Stimulated activated CD8-positive, alpha-beta memory T cell treated with anti-CD3 and anti-CD28 coated beads, Interleukin-4, amount 100 ng/mL, for 1 hour (primary cell): Measurements from ENCODE around the gene DCUN1D1.
"Not testable (repeated sequence)": the region's sequence is repeated elsewhere in the genome, so short reads cannot be mapped to it uniquely, and the experiment has no call there.

Source experiments
- DNase-seq, 2 donors: peaks; one replicate each; pipeline ENCODE4 v3.0.0-alpha.2; 2020; ENCODE audit warnings: low read depth in 2 of 2, low spot score in 1 of 2

Gene DCUN1D1

GRCh38 chr3:182980204-182981037 is at the start of gene DCUN1D1:
Gene DCUN1D1 (minus strand): TSS chr3:182980538. CDS start chr3:182980489, 49 bp downstream.
- peak; percentile 71 to 73 for DNase-seq

- DNase-seq, result no peak
These were observed 48.1 kb upstream of the DCUN1D1 start for GRCh38 chr3:183028416-183028815.

DNA sequence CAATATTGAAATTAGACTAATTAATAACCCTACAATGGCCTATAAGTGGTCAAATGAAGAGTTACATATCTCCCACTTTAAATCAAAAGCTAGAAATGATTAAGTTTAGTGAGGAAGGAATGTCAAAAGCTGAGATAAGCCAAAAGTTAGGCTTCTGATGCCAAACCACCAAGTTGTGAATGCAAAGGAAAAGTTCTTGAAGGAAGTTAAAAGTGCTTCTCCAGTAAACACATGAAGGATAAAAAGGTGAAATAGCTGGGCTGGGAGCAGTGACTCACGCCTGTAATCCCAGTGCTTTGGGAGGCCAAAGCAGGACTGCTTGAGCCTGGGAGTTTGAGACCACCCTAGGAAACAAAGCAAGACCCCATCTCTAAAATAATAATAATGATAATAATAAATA is 46.9 kb upstream of the DCUN1D1 start:
- DNase-seq, result no peak

DNA sequence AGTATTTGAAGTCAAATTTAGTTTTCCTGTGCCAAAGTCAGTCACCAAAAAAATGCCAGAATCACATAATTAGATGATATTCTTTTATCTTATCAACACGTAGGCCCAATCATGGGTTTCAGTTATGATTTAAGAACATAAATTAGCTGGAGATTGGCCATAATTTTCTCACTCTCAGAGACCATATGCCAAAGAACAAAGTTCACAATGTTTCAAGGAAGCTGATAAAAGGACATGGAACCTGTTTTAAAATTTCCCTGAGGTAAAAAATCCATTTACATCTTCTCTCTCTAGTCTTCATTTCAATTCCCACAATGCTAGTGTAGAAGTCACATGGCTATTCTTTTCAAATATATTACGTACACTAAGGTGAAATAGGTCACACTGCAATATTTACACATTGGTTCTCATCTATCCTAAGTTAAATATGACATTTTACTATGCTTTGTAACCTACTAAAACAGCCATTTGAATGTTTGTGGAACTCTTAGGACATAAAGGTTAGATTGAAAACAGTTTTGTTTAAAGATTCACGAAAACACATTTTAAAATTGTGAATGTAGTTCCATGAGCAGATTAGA is 42.7 kb upstream of the DCUN1D1 start:
- no peak for DNase-seq

DNA sequence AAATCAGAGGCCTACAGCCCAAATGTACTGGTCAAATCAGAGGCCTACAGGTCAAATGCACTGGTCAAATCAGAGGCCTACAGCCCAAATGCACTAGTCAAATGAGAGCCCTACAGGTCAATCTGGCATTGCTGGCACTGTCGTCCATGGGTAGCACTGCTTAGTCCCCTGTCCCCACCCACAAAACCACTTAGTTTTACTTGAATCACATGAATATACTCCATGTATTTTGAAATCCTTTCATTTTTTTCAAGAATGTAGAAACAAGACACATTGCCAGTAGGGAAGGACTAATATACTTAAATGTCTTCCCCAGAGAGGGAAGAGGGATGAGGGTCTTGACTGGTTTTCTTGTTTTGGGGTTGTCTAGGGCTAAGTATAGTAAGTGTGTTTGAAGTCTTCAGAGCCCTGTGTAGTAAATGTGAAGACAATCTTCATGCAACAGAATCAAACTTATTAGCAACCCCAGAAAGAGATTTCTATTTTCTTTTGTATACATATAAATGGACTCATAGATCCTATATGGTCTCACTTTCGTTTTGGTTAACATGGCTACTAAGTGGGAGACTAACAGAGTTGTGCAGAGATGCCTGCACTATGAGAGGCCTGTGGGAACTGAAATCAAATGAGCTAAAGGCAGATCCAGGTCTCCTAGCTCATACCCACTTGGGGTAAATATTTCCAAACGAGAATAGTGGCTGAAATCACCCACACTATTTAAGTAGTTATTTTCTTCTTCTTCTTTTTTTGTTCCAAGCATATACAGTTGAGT is 38.3 kb upstream of the DCUN1D1 start:
- no peak for DNase-seq

DNA sequence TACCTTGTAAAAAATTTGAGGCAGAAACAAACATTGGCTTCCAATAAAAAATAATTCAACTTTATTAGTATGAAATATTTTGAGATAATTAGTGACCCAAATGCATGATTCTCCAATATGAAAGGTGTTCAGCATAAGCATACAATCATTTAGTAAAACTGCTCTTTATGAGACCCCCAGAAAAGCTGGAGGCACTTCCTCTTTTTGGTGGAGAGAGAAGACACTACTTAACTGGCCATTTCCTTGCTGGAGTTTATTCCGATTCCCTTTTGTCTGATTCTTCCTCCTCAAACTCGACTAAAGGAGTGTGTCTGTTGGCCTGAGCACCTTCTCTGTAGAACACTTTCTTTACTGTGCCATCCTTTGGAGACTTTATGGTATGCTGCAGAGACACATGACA is 34.8 kb upstream of the DCUN1D1 start:
- no peak for DNase-seq

DNA sequence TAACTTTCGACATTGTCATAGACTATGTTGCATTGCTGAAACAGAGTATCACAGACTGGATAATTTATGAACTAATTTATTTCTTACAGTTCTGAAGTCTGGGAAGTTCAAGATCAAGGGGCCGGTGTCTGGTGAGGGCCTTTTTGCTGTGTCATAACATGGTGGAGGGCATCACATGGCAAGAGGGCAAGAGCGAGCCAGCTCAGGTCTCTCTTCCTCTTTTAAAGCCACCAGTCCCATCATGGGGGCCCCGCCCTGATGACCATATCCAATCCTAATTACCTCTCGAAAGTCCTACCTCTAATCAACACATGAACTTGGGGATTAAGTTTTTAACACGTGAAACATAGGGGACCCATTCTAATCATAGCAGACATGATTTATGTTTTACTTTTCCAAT is 33.5 kb upstream of the DCUN1D1 start:
- DNase-seq, result no peak

GRCh38 chr3:183013074-183013473 is 32.7 kb upstream of the DCUN1D1 start:
- DNase-seq, result no peak

GRCh38 chr3:183008800-183009199 is 28.5 kb upstream of the DCUN1D1 start:
- DNase-seq, result no peak

GRCh38 chr3:183008303-183008702 is 28.0 kb upstream of the DCUN1D1 start:
- no peak for DNase-seq

- no peak for DNase-seq
These were observed 26.2 kb upstream of the DCUN1D1 start for GRCh38 chr3:183006396-183007002.

DNA sequence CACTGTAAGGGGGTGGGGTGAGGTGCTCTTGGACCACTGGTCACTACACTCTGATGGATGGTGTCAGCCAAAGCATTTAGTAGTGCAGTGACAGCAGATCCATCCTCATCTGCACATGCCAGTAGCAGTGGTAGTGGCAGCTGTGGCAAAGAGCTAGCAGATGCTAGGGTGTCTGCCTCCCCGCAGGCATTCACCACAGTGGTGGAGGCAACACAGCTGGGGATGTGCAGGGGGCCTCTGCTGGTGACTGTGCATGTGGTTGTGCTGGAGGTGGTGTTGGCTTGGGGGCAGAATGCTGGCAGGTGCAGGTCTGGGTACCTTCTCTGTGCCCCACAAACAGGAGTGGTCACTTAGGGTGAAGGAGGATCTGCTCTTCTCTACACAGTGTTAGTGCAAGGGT is 19.4 kb upstream of the DCUN1D1 start:
- DNase-seq, result no peak

DNA sequence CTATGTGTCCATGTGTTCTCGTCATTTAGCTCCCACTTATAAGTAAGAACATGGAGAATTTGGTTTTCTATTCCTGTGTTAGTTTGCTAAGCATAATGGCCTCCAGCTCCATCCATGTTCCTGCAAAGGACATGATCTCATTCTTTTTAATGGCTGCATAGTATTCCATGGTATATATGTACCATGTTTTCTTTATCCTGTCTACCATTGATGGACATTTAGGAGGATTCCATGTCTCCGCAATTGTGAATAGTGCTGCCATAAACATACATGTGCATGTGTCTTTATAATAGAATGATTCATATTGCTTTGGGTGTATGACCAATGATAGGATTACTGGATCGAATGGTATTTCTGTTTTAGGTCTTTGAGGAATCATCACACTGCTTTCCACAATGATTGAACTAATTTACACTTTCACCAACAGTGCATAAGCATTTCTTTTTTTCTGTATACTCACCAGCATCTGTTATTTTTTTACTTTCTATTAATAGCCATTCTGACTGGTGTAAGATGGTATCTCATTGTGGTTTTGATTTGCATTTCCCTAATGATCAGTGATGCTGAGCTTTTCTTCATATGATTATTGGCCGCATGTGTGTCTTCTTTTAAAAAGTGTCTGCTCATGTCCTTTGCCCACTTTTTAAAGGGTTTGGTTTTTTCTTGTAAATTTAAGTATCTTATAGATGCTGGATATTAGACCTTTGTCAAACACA is 13.3 kb upstream of the DCUN1D1 start:
- not testable (repeated sequence) for DNase-seq

DNA sequence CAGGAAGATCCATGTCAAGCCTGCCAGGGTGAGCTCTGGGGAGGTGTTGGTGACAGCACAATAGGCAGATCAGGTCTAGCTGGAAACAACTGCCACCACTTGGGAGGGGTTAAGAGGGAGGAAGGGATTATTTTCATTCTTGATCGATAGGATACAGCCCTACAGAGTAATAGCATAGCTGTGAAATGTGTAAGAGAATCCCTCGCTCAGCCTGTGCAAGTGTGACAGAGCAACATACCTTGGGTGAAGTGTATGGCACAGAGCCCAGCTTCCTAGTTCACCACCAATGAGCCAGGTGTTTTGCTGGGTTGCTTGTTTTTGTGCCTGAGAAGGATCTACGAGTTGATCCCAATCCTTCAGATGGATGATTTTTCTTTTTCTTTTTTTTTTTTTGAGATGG is 9.2 kb upstream of the DCUN1D1 start:
- DNase-seq, result no peak

- DNase-seq, result no peak
These were observed 5.7 kb upstream of the DCUN1D1 start for GRCh38 chr3:182986021-182986420.

GRCh38 chr3:182983876-182984275 is 3.5 kb upstream of the DCUN1D1 start:
- no peak for DNase-seq

- DNase-seq, result no peak
These were observed 671 bp upstream of the DCUN1D1 start for GRCh38 chr3:182981038-182981380.

DNA sequence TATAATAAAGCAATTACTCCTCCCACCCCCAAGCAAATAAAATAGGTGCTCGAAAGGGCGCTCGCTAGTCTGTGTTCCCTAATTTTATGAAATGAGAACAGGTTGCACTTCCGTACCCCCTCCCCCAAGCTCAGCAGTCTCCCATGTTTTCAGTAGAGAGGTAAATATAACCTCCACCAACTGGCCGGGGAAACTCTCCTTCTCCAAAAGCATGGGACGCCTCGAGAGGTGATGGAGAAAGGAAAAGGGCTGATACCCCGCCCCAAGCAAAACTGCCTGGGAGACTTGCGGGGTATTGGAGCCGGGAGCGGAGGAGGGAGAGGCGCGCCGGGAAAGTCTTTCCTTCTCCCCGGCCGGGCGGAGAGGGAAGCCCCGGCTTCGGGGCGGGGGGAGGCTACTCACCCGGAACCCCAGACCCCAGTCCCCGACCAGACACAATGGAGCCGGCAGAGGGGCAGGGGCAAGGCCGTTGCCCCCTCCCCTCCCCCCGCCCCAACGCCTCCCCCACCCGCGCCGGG is 605 bp downstream of the DCUN1D1 start:
- DNase-seq, result no peak

- no peak for DNase-seq
These were observed 1.1 kb downstream of the DCUN1D1 start for GRCh38 chr3:182979103-182979673.

GRCh38 chr3:182978387-182978786 is 2.0 kb downstream of the DCUN1D1 start:
- DNase-seq, result no peak

DNA sequence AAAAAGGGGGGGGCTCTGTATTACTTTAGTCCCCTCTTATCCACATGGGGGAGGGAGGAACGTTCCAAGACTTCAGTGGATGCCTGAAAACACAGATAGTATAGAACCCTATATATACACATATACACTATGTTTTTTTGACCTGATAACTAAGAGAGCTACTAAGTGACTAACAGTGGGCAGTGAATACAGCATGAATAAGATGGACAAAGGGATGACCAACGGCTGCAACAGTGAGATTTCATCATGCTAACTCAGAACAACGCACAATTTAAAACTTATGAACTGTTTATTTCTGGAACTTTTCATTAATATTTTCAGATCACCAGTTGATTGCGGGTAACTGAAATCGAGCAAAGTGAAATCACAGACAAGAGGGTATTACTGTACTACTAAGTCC is 7.3 kb downstream of the DCUN1D1 start:
- DNase-seq, result no peak
